SH-SY5Y (cell line): Measurements from ENCODE around the gene KCTD13.

Source experiments
- GATA2 ChIP-seq: IDR thresholded peaks from 2 replicates; pipeline ENCODE4 v1.6.1; 2011; ENCODE audit warnings: mild to moderate bottlenecking, low read depth, low read length
- GATA3 ChIP-seq: IDR thresholded peaks from 2 replicates; pipeline ENCODE4 v1.6.1; 2011; ENCODE audit warnings: low read depth, mild to moderate bottlenecking, low read length, moderate library complexity

DNA sequence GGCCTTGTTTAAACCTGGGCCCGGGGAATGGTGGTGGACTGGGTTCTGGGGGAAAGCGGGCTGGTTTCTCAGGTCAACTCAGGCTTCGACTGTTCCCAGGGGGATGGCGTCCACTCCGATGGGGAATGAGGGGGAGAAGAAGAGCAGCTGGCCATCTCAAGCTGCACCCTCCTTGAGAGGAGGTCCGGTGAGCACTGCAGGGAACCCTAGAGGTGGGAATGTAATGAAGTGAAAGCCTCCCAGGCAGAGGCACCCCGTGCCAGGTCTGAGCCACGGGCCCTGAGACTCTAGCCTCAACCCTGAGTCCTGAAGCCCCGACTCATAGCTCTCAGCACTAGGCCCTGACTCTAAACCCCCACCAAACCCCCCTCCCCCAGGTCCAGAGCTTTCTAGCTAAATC, 61.8 kb downstream of the KCTD13 start:
- TF ChIP-seq GATA2, result no peak
- no peak for TF ChIP-seq GATA3
